Fibroblast of lung (primary cell): ENCODE data around the gene DENND5B. TPM values are rescaled to one million over a fixed set of nuclear protein-coding genes. Genes with fewer than 3 reads are reported as not detected.
"Not testable (repeated sequence)": the region's sequence is repeated elsewhere in the genome, so short reads cannot be mapped to it uniquely, and the experiment has no call there.

ENCODE experiments used
- DNase-seq, 2 donors: peaks; one replicate each; pipeline versions ENCODE4 v3.0.0 to v3.0.0-alpha.2; 2010; ENCODE audit warnings: low read depth in 2 of 2
- H2AFZ ChIP-seq: 2 replicates; pipeline ENCODE4 v1.5.1; 2012; ENCODE audit warnings: low read length, control low read depth, inconsistent platforms
- H3K27ac ChIP-seq: 2 replicates; pipeline ENCODE4 v1.5.1; 2011; ENCODE audit warnings: low read length, control low read depth; ENCODE audit not compliant: insufficient read depth
- H3K27me3 ChIP-seq: 2 replicates; pipeline ENCODE4 v1.5.1; 2011; ENCODE audit warnings: mild to moderate bottlenecking, low read length; ENCODE audit not compliant: control insufficient read depth, insufficient read depth
- H3K36me3 ChIP-seq: 2 replicates; pipeline ENCODE4 v1.5.1; 2011; ENCODE audit warnings: low read length; ENCODE audit not compliant: control insufficient read depth, insufficient read depth
- H3K4me1 ChIP-seq: 2 replicates; pipeline ENCODE4 v1.5.1; 2011; ENCODE audit warnings: low read length; ENCODE audit not compliant: control insufficient read depth, insufficient read depth; ENCODE audit errors: extremely low read depth
- H3K4me2 ChIP-seq: 2 replicates; pipeline ENCODE4 v1.5.1; 2011; ENCODE audit warnings: low read length, control low read depth; ENCODE audit not compliant: insufficient read depth; ENCODE audit errors: extremely low read depth
- H3K4me3 ChIP-seq, 4 experiments: fragments of 200-600 bp in 1 of 4; sonication (generic) in 1 of 4; replicated peaks in 1 of 4; 2 replicates each; pipeline ENCODE4 v1.5.1; 2011 to 2016; ENCODE audit warnings: low read length in 4 of 4, low read depth in 3 of 4, mild to moderate bottlenecking in 3 of 4, control low read depth in 2 of 4, inconsistent platforms in 1 of 4, mixed read lengths in 1 of 4; ENCODE audit not compliant: insufficient read depth in 1 of 4; ENCODE audit errors: control extremely low read depth in 1 of 4
- H3K79me2 ChIP-seq: 2 replicates; pipeline ENCODE4 v1.5.1; 2012; ENCODE audit warnings: mild to moderate bottlenecking, low read length, inconsistent platforms; ENCODE audit not compliant: control insufficient read depth, insufficient read depth
- H3K9ac ChIP-seq: 2 replicates; pipeline ENCODE4 v1.5.1; 2011; ENCODE audit warnings: mild to moderate bottlenecking, low read length, control low read depth; ENCODE audit not compliant: insufficient read depth
- H3K9me3 ChIP-seq: 2 replicates; pipeline ENCODE4 v1.5.1; 2012; ENCODE audit warnings: low read depth, low read length; ENCODE audit not compliant: control insufficient read depth, insufficient read depth
- H4K20me1 ChIP-seq: 2 replicates; pipeline ENCODE4 v1.5.1; 2011; ENCODE audit warnings: low read length; ENCODE audit not compliant: control insufficient read depth, insufficient read depth; ENCODE audit errors: extremely low read depth
- CTCF ChIP-seq, 2 donors: IDR thresholded peaks in 1 of 2; conservative IDR thresholded peaks in 1 of 2; 1 replicate in 1 of 2; 2 replicates in 1 of 2; pipeline ENCODE4 v1.5.1; 2011 to 2012; ENCODE audit warnings: low read length in 2 of 2, control low read depth in 1 of 2, inconsistent platforms in 1 of 2, low read depth in 1 of 2, mild to moderate bottlenecking in 1 of 2
- EZH2 ChIP-seq: IDR thresholded peaks from 2 replicates; pipeline ENCODE4 v1.5.1; 2012; ENCODE audit warnings: low read length, control low read depth, mild to moderate bottlenecking; ENCODE audit errors: missing control alignments
- polyA plus RNA-seq, 2 donors: library from polyadenylated mRNA; depleted of rRNA in 1 of 2; stranded (reverse) in 1 of 2; unstranded in 1 of 2; fragments of >200 nt; gene quantifications; 2 replicates each; pipeline ENCODE4 v1.2.1, GENCODE V29; 2011 to 2012; ENCODE audit warnings: missing spikeins in 1 of 2
- total RNA-seq: library from RNA; depleted of rRNA; stranded (reverse); fragments of >200 nt; gene quantifications from 2 replicates; pipeline ENCODE4 v1.2.1, GENCODE V29; 2014

Gene DENND5B
- total and polyA plus RNA-seq, 2 donors (not counting 1 experiment from before 2014, with no cell fraction given): 5.3 to 6.9 TPM

- H3K4me3 ChIP-seq: no peak overlapping the region
- H2AFZ ChIP-seq: no peak overlapping the region
- no peak overlapping the region for H3K9ac ChIP-seq
- no peaks in the 10 kb centered on the region for H3K27me3 ChIP-seq
- H3K4me2 ChIP-seq: no peak overlapping the region
- H3K4me1 ChIP-seq: no peaks in the 10 kb centered on the region
- H3K9me3 ChIP-seq: no peaks in the 10 kb centered on the region
- H4K20me1 ChIP-seq: no peaks in the 10 kb centered on the region
- H3K79me2 ChIP-seq: no peaks in the 10 kb centered on the region
- no peak for TF ChIP-seq EZH2
- TF ChIP-seq CTCF (conservative IDR thresholded peaks at IDR 0.05 in 1 of 2, IDR thresholded peaks at IDR 0.05 in 1 of 2; ENCODE audit: low read depth in 1 of 2, low read length in 2 of 2): no peak
- H3K27ac ChIP-seq: no peak overlapping the region
- no peak for DNase-seq
- H3K36me3 ChIP-seq: no peaks in the 10 kb centered on the region
Measured at GRCh38 chr12:31387466-31387865, 203.5 kb downstream of the DENND5B start.

GRCh38 chr12:31387011-31387410, 203.9 kb downstream of the DENND5B start:
- Histone ChIP-seq H2AFZ (no peak overlapping the region), H3K9me3 (no peaks in the 10 kb centered on the region), H3K4me1 (no peaks in the 10 kb centered on the region), H3K36me3 (no peaks in the 10 kb centered on the region), H3K79me2 (no peaks in the 10 kb centered on the region), H3K9ac (no peak overlapping the region), H3K4me2 (no peak overlapping the region), H4K20me1 (no peaks in the 10 kb centered on the region), H3K27me3 (no peaks in the 10 kb centered on the region), H3K27ac (no peak overlapping the region), H3K4me3 (no peak overlapping the region)
- no peak for DNase-seq
- TF ChIP-seq CTCF (conservative IDR thresholded peaks at IDR 0.05 in 1 of 2, IDR thresholded peaks at IDR 0.05 in 1 of 2; ENCODE audit: low read depth in 1 of 2, low read length in 2 of 2) (no peak), EZH2 (no peak)

GRCh38 chr12:31386364-31386777, 204.6 kb downstream of the DENND5B start:
- H2AFZ ChIP-seq: no peak overlapping the region
- TF ChIP-seq CTCF (conservative IDR thresholded peaks at IDR 0.05 in 1 of 2, IDR thresholded peaks at IDR 0.05 in 1 of 2; ENCODE audit: low read depth in 1 of 2, low read length in 2 of 2) (no peak), EZH2 (no peak)
- no peaks in the 10 kb centered on the region for H3K9me3 ChIP-seq
- no peak overlapping the region for H3K27ac ChIP-seq
- H4K20me1 ChIP-seq: no peaks in the 10 kb centered on the region
- H3K4me2 ChIP-seq: no peak overlapping the region
- H3K27me3 ChIP-seq: no peaks in the 10 kb centered on the region
- no peaks in the 10 kb centered on the region for H3K4me1 ChIP-seq
- no peaks in the 10 kb centered on the region for H3K36me3 ChIP-seq
- DNase-seq: no peak
- no peaks in the 10 kb centered on the region for H3K79me2 ChIP-seq
- H3K9ac ChIP-seq: no peak overlapping the region
- H3K4me3 ChIP-seq: no peak overlapping the region

- H3K27me3 ChIP-seq, H3K4me2 ChIP-seq, H3K9ac ChIP-seq, DNase-seq, H2AFZ ChIP-seq, H4K20me1 ChIP-seq, H3K27ac ChIP-seq, H3K4me1 ChIP-seq, H3K36me3 ChIP-seq, H3K79me2 ChIP-seq, H3K9me3 ChIP-seq, H3K4me3 ChIP-seq: not testable (repeated sequence)
Measured at GRCh38 chr12:31377210-31377609, 213.7 kb downstream of the DENND5B start.

- H3K9ac ChIP-seq, H3K36me3 ChIP-seq, DNase-seq, H4K20me1 ChIP-seq, H3K79me2 ChIP-seq, H2AFZ ChIP-seq, H3K27ac ChIP-seq, H3K9me3 ChIP-seq, H3K27me3 ChIP-seq, H3K4me3 ChIP-seq, H3K4me2 ChIP-seq, H3K4me1 ChIP-seq: not testable (repeated sequence)
Measured at GRCh38 chr12:31375422-31375821, 215.5 kb downstream of the DENND5B start.
